Measurements from ENCODE around the gene DNHD1.

The DNHD1 gene

GRCh38 chr11:6497069-6497839 lies at the start of gene DNHD1:
Gene DNHD1 (plus strand): TSS chr11:6497280. CDS start chr11:6498216, 936 bp downstream.
- no peak for DNase-seq

- DNase-seq, result no peak
Measured at GRCh38 chr11:6448574-6448973, 48.5 kb upstream of the DNHD1 start.

- no peak for DNase-seq
Measured at GRCh38 chr11:6452219-6452618, 44.9 kb upstream of the DNHD1 start.

GRCh38 chr11:6453152-6453551 lies 43.9 kb upstream of the DNHD1 start:
- DNase-seq, result no peak

- no peak for DNase-seq
Measured at GRCh38 chr11:6455070-6455469, 42.0 kb upstream of the DNHD1 start.

- no peak for DNase-seq
Measured at GRCh38 chr11:6456361-6457073, 40.6 kb upstream of the DNHD1 start.

GRCh38 chr11:6457581-6458320 lies 39.3 kb upstream of the DNHD1 start:
- no peak for DNase-seq

GRCh38 chr11:6458352-6459098 lies 38.6 kb upstream of the DNHD1 start:
- no peak for DNase-seq

GRCh38 chr11:6459099-6459450 lies 38.0 kb upstream of the DNHD1 start:
- no peak for DNase-seq

GRCh38 chr11:6468712-6469495 lies 28.2 kb upstream of the DNHD1 start:
- peak; percentile 12 to 22 for DNase-seq

GRCh38 chr11:6469599-6469998 lies 27.5 kb upstream of the DNHD1 start:
- no peak for DNase-seq

- DNase-seq, result no peak
Measured at GRCh38 chr11:6472934-6473333, 24.1 kb upstream of the DNHD1 start.

GRCh38 chr11:6473451-6474412 lies 23.3 kb upstream of the DNHD1 start, which contains the start of gene TRIM3:
Gene TRIM3 (minus strand): TSS chr11:6473941. CDS start chr11:6465695, 8,246 bp downstream.
- peak; percentile 39 to 82 for DNase-seq

- DNase-seq, result no peak
Measured at GRCh38 chr11:6474413-6474792, 22.7 kb upstream of the DNHD1 start.

- no peak for DNase-seq
Measured at GRCh38 chr11:6474806-6475500, 22.1 kb upstream of the DNHD1 start.

GRCh38 chr11:6475936-6476335 lies 21.1 kb upstream of the DNHD1 start:
- peak in 1 of 2 experiments; percentile 17 for DNase-seq

- no peak for DNase-seq
Measured at GRCh38 chr11:6476571-6476970, 20.5 kb upstream of the DNHD1 start.

GRCh38 chr11:6480299-6480914 lies 16.7 kb upstream of the DNHD1 start:
- DNase-seq, result no peak

Measured in SW 1271 (cell line).